Measurements from ENCODE around the gene STARD10.

STARD10 gene

GRCh38 chr11:72763823-72764222 is 30.0 kb downstream of the STARD10 start:
- no peak for DNase-seq (ENCODE audit: low read depth in 2 of 2)

- no peak for DNase-seq (ENCODE audit: low read depth in 2 of 2)
Measured at GRCh38 chr11:72762641-72763304, 31.1 kb downstream of the STARD10 start.

DNA sequence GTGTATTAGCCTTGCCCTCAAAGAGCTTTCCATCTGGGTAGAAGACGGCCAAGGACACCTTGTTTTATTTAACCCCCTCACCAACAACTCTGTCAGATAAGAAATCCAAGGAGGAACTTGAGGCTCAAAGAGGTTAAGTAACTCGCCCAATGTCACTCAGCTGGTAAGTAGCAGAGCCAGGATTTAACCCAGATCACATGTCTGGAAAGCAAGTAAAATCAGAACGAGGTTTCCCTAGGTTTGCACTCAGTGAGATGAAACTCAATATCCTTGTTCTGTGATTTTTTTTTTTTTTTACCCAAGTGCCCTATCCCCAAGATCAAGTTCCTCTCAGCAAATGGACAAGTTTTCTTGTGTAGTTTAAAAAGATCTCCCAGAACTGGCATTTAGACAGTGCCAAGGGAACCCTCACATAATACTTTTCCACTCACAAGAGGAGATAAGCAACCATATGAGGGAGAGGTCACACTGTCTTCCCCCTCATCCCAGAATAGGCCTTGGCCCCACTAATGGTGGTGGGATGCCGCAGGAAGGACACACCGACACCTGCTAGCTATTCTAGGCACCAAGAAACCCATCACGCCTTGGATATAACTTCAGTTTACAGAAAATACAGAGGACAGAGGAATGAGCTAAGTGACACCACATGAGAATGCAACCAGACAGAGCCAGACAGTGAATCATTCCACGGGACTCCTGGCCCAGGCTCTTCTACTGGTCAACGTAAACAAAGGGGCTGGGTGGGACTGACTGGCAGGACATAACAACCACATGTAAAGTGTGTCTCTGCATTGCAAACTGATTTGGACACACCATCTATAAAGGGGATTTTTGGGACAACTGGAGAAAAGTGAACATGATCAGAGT is 33.1 kb downstream of the STARD10 start:
- DNase-seq (ENCODE audit: low read depth in 2 of 2): no peak

DNA sequence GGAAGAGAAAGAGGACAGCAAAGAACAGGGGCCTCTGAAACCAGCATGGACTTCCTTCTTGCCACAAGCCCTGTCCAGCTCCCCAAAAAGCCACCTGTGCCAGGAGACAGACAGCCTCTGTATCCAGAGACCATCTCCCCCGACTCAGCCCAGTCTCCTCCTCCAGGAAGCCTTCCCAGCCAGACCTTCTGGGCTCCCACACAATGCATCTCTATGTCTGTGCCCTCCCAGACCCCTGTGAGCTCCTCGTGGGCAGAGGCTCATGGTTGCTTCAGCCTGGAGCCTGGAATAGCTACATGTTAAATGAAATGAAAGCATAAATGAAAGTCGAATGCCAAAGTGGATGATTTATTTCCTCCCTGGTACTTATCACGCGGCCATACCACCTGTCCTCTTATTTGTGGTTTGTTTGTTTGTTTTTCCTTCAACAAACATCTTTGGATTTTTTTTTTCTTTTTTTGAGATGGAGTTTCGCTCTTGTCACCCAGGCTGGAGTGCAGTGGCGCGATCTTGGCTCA is 34.3 kb downstream of the STARD10 start:
- no peak for DNase-seq (ENCODE audit: low read depth in 2 of 2)

DNA sequence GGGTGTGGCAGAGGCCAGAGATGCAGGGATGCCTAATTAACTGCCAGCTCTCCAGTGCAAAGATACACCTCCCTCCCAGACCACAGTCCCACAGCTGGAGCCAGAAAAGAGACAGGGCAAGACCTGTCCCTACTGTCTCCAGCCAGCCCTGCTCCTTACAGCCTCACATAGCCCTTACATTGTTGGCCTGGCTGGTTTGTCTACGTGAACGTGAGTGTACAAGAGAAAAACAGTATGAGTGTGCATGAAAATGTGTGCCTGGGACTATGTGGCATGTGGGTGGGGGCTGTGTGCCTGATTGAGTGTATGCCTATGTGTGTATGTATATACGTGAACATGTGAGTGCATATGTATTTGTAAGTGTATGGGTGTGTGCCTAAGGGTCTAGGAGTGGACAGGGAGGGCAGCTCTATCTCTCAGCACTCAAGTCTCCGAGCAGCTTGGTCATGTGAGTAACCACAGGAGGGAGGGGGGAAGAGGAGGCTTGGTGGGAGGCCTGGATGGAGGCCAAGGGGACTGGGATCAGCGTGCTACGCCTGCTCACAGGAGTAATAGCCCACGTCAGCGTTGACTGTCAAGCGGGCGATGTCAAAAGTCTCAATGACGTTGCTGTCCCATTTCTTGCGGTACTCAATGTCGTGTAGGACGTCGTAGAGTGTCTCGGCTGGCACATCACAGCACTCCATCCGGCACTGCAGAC is 35.0 kb downstream of the STARD10 start:
- no peak for DNase-seq (ENCODE audit: low read depth in 2 of 2)

GRCh38 chr11:72758304-72758689 is 35.5 kb downstream of the STARD10 start:
- no peak for DNase-seq (ENCODE audit: low read depth in 2 of 2)

GRCh38 chr11:72755713-72756285 is 38.0 kb downstream of the STARD10 start:
- no peak for DNase-seq (ENCODE audit: low read depth in 2 of 2)

GRCh38 chr11:72754544-72755155 is 39.2 kb downstream of the STARD10 start:
- DNase-seq (ENCODE audit: low read depth in 2 of 2): no peak

- DNase-seq (ENCODE audit: low read depth in 2 of 2): no peak
Measured at GRCh38 chr11:72754149-72754543, 39.7 kb downstream of the STARD10 start.

GRCh38 chr11:72753341-72754148 is 40.3 kb downstream of the STARD10 start:
- no peak for DNase-seq (ENCODE audit: low read depth in 2 of 2)

- peak; percentile 46 to 58 for DNase-seq (ENCODE audit: low read depth in 2 of 2)
Measured at GRCh38 chr11:72752088-72752914, 41.5 kb downstream of the STARD10 start, which contains the start of gene ARAP1. Gene ARAP1, minus strand, starts transcription at chr11:72752408. Its CDS starts 25,280 bp downstream, at chr11:72727128.

GRCh38 chr11:72751116-72752087 is 42.4 kb downstream of the STARD10 start:
- no peak for DNase-seq (ENCODE audit: low read depth in 2 of 2)

- no peak for DNase-seq (ENCODE audit: low read depth in 2 of 2)
Measured at GRCh38 chr11:72750556-72751115, 43.2 kb downstream of the STARD10 start.

- DNase-seq (ENCODE audit: low read depth in 2 of 2): no peak
Measured at GRCh38 chr11:72750086-72750485, 43.8 kb downstream of the STARD10 start.

- DNase-seq (ENCODE audit: low read depth in 2 of 2): no peak
Measured at GRCh38 chr11:72747289-72747855, 46.5 kb downstream of the STARD10 start.

DNA sequence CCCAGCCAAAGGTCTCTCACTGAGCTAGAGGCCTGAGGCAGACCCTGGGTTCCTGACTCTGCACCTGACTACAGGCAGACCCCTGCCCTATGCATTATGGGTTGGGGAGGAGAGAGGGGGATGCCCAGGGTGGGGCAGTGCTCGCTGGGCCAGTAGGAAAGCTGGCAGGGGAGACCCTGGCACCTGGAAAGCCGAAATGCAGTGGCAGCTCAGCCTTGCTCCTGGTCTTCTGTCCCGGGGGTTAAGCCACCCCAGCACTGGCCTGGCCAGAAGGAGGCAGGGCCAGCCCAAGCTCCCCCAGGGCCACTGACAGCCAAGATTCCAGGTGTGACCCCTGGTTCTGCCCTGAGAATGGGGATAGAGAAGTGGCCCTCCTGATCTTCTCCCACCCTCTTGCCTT is 47.0 kb downstream of the STARD10 start:
- DNase-seq (ENCODE audit: low read depth in 2 of 2): no peak

DNA sequence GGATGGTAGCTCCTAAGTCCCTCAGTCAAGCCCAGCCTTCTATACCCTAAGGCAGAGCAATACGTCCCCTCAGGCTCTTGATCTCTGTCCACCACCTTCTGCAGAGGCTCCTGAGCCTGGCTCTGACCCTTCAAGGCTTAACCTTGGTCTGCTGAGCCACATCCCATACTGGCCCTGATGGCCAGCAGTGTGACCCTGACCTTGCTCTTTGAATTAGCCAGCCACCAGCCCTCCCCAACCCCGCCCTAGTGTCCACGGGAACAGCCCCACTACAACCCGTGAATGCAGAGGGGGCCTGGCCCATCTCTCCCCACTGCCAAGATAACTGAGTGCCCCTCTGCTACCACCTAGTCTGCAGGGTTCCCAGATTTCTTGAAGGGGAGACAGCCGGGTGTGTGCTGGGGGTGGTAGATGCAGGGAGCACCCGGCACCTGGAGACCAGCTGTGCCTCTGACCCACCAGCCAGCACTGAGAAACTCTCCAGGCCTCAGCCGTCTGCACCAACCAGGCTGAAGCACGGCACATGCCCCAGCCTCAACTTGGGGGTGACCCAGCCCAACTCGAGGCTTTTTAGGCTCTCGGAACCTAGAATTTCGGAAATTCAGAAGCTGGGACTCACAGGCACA is 47.8 kb downstream of the STARD10 start:
- no peak for DNase-seq (ENCODE audit: low read depth in 2 of 2)
